Right lobe of liver (tissue), 6 donors: ENCODE measurements around the gene TMEM50B. TPM values are rescaled to one million over a fixed set of nuclear protein-coding genes. Genes with fewer than 3 reads are reported as not detected.

Experiments
- ATAC-seq, 4 donors: fragments of 200-7000 bp; cut with Tn5 transposase; one replicate each; pipeline ENCODE4 v1.9.1; 2020; ENCODE audit warnings: mild to moderate bottlenecking in 4 of 4, moderate library complexity in 4 of 4
- DNase-seq, 3 donors: peaks; one replicate each; pipeline ENCODE4 v3.0.0-alpha.2; 2020
- H3K27ac ChIP-seq, 3 donors: fragments of 200-600 bp; one replicate each; pipeline ENCODE4 v1.8.0; 2022
- H3K27me3 ChIP-seq, 2 donors: fragments of 200-600 bp; one replicate each; pipeline ENCODE4 v1.8.0; 2022
- H3K36me3 ChIP-seq, 4 donors: fragments of 200-600 bp; sonication (generic) in 1 of 4; one replicate each; pipeline versions ENCODE4 v1.5.1 to v1.8.0; 2017 to 2022; ENCODE audit warnings: control low read depth in 1 of 4
- H3K4me1 ChIP-seq, 4 donors: fragments of 200-600 bp; sonication (generic) in 1 of 4; one replicate each; pipeline versions ENCODE4 v1.5.1 to v1.8.0; 2017 to 2022; ENCODE audit warnings: control low read depth in 1 of 4
- H3K4me3 ChIP-seq, 3 donors: fragments of 200-600 bp; one replicate each; pipeline ENCODE4 v1.8.0; 2022
- H3K9me3 ChIP-seq, 4 donors: fragments of 200-600 bp; sonication (generic) in 1 of 4; one replicate each; pipeline versions ENCODE4 v1.5.1 to v1.8.0; 2017 to 2022; ENCODE audit warnings: control low read depth in 1 of 4
- CTCF ChIP-seq, 4 donors: fragments of 200-600 bp in 3 of 4; fragments of 450-650 bp in 1 of 4; IDR thresholded peaks; one replicate each; pipeline versions ENCODE4 v1.5.1 to v1.8.0; 2016 to 2022; ENCODE audit warnings: antibody characterized with exemption in 4 of 4, mild to moderate bottlenecking in 2 of 4
- POLR2A ChIP-seq: fragments of 450-650 bp; IDR thresholded peaks from one replicate; pipeline ENCODE4 v1.6.1; 2017; ENCODE audit warnings: antibody characterized with exemption, mild to moderate bottlenecking
- WGBS: methylation state at CpG from one replicate; pipeline ENCODE4 v1.1.6; 2018; ENCODE audit warnings: low coverage, low lambda C conversion rate; ENCODE audit not compliant: insufficient coverage; ENCODE audit errors: missing lambda C conversion rate; 5-methylcytosine and 5-hydroxymethylcytosine counted together
- intact Hi-C, 2 donors: fragments of 100-400 bp; cut with DNase I; formaldehyde crosslinking; loops; one replicate each; pipeline versions ENCODE4 v1.11.2 to v1.14.1; 2022
- total RNA-seq, 6 experiments: library from RNA; depleted of rRNA in 2 of 6; stranded (reverse); fragments of >200 nt in 2 of 6; fragmentation: NEBNext Ultra II Directional in 3 of 6; extraction: Animal tissue kit (Norgen Biotek cat#: 25700) in 3 of 6; gene quantifications; one replicate each; pipeline versions ENCODE4 v1.1.0 to v1.2.4, GENCODE V29; 2016 to 2023
- donor health status: DM: no; HTN: yes; CAD: no.
- donor health status: DM: no; HTN: no; CAD: no.
- donor health status: DM: no; HTN: no; CAD: no.
- donor health status: DM: no; HTN: yes; CAD: no.
- donor health status: DM: no; HTN: yes; CAD: no.

TMEM50B gene
- total RNA-seq, 6 experiments from 2014 or later, result 13.0 to 35.4 (median 20.2) TPM

- no peaks in the 10 kb centered on the region for H3K9me3 ChIP-seq
- TF ChIP-seq CTCF (IDR thresholded peaks at IDR 0.05), result no peak
- peak; percentile 19 for TF ChIP-seq POLR2A
- ATAC-seq, result peak; percentile 34 to 67 (median 57)
- peaks cover 9 to 80% (median 38%) of the 10 kb centered on the region in 4 donors for H3K36me3 ChIP-seq
- peak overlapping the region in 1 of 3 donors; percentile 23 for H3K27ac ChIP-seq
- H3K27me3 ChIP-seq, result no peaks in the 10 kb centered on the region
- H3K4me1 ChIP-seq, result no peaks in the 10 kb centered on the region
- no peak overlapping the region for H3K4me3 ChIP-seq
- 86% methylated on average over 1 of the region's 5 CpGs for WGBS
- intact Hi-C loops, result no loop called here
- DNase-seq, result no peak
These were observed 44.9 kb downstream of the TMEM50B start for GRCh38 chr21:33434770-33435360.

DNA sequence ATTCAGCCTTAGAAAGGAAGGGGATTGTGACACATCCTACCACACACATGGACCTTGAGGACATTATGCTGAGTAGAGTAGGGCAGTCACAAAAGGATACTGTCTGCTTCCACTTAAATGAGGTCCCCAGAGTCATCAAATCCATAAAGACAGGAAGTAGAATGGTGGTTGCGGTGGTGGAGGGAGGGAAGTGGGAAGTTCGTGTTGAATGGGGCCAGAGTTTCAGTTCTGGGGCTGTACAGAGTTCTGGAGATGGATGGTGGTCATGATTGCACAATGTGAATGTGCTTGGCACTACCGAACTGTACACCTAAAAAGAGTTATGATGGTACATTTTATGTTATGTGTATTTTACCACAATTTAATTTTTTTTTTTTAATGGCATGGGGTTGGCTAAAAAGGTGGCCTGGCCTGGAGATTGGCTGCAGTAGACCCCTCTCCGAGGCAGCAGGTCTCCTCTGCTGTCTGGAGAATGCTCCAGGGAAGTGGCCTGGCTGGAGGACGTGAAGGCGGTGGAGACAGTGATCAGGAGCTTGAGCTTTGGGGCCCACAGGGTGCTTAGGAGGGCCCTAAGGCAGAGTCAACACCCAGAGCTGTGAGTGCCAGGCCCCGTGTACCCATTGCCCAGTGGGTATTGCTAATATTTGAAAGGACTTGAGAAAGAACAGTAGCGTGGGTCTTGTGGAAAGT is 46.2 kb downstream of the TMEM50B start:
- TF ChIP-seq POLR2A, result no peak
- TF ChIP-seq CTCF (IDR thresholded peaks at IDR 0.05), result no peak
- no peaks in the 10 kb centered on the region for H3K27me3 ChIP-seq
- 72% methylated on average over 6 of the region's 8 CpGs for WGBS
- peak; percentile 22 to 58 (median 40) for ATAC-seq
- no peak overlapping the region for H3K27ac ChIP-seq
- DNase-seq, result no peak
- no peak overlapping the region for H3K4me3 ChIP-seq
- intact Hi-C loops, result no loop called here
- H3K4me1 ChIP-seq, result no peaks in the 10 kb centered on the region
- H3K9me3 ChIP-seq, result no peaks in the 10 kb centered on the region
- H3K36me3 ChIP-seq, result peaks cover 13 to 92% (median 44%) of the 10 kb centered on the region in 4 donors

DNA sequence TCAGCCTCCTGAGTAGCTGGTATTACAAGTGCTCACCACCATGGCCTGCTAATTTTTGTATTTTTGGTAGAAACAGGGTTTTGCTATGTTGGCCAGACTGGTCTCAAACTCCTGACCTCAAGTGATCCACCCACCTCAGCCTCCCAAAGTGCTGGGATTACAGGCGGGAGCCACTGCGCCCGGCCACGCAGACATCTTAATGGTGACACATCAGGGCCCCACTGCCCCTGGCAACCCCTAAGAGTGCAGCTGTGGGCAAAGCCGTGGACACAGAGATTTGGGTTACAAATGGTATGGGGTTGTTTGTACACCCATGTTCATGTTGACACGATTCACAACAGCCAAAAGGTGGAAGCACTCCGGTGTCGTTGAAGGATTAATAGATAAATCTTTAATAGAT is 46.8 kb downstream of the TMEM50B start:
- Histone ChIP-seq H3K36me3 (peaks cover 13 to 91% (median 47%) of the 10 kb centered on the region in 4 donors), H3K27ac (no peak overlapping the region), H3K27me3 (no peaks in the 10 kb centered on the region), H3K4me3 (no peak overlapping the region), H3K9me3 (no peaks in the 10 kb centered on the region), H3K4me1 (no peaks in the 10 kb centered on the region)
- WGBS, result 96% methylated on average over 8 of the region's 8 CpGs
- DNase-seq, result no peak
- ATAC-seq, result no peak
- TF ChIP-seq POLR2A (no peak), CTCF (IDR thresholded peaks at IDR 0.05) (no peak)
- intact Hi-C loops, result no loop called here

- H3K27me3 ChIP-seq, result no peaks in the 10 kb centered on the region
- H3K4me1 ChIP-seq, result no peaks in the 10 kb centered on the region
- intact Hi-C loops, result no loop called here
- TF ChIP-seq POLR2A (no peak), CTCF (IDR thresholded peaks at IDR 0.05) (no peak)
- no peaks in the 10 kb centered on the region for H3K9me3 ChIP-seq
- H3K36me3 ChIP-seq, result peaks cover 13 to 86% (median 47%) of the 10 kb centered on the region in 4 donors
- no peak for DNase-seq
- no peak for ATAC-seq
- WGBS, result 96% methylated on average over 6 of the region's 6 CpGs
- no peak overlapping the region for H3K27ac ChIP-seq
- H3K4me3 ChIP-seq, result no peak overlapping the region
These were observed 47.3 kb downstream of the TMEM50B start for GRCh38 chr21:33432496-33432895.
